Loucy (cell line): Measurements from ENCODE around the gene GNAQ.

Experiments
- EZH2phosphoT487 ChIP-seq: fragments of 200-600 bp; IDR thresholded peaks from 2 replicates; pipeline ENCODE4 v1.6.1; 2018; ENCODE audit warnings: antibody characterized with exemption, mild to moderate bottlenecking, moderate library complexity, borderline replicate concordance
- TF ChIP-seq, protein P1 (sequence below): fragments of 200-600 bp; sonication (generic); conservative IDR thresholded peaks from 2 replicates; pipeline ENCODE4 v1.5.1; 2014; ENCODE audit warnings: mild to moderate bottlenecking, antibody characterized with exemption, low read length

GRCh38 chr9:77752554-77752953 lies 279.1 kb downstream of the GNAQ start:
- no peak for TF ChIP-seq EZH2phosphoT487
- TF ChIP-seq, protein P1, sequence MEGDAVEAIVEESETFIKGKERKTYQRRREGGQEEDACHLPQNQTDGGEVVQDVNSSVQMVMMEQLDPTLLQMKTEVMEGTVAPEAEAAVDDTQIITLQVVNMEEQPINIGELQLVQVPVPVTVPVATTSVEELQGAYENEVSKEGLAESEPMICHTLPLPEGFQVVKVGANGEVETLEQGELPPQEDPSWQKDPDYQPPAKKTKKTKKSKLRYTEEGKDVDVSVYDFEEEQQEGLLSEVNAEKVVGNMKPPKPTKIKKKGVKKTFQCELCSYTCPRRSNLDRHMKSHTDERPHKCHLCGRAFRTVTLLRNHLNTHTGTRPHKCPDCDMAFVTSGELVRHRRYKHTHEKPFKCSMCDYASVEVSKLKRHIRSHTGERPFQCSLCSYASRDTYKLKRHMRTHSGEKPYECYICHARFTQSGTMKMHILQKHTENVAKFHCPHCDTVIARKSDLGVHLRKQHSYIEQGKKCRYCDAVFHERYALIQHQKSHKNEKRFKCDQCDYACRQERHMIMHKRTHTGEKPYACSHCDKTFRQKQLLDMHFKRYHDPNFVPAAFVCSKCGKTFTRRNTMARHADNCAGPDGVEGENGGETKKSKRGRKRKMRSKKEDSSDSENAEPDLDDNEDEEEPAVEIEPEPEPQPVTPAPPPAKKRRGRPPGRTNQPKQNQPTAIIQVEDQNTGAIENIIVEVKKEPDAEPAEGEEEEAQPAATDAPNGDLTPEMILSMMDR = no peak
